ENCODE results near the gene PTPRA. TPM values are rescaled to one million over a fixed set of nuclear protein-coding genes. Genes with fewer than 3 reads are reported as not detected.

The PTPRA gene
- total RNA-seq, 2 donors from 2014 or later: 52.4 to 58.7 TPM

GRCh38 chr20:2859330-2860121 lies 13.8 kb upstream of the PTPRA start:
- Mint-ChIP-seq H3K4me1 (no peaks in the 10 kb centered on the region), H3K27ac (no peak overlapping the region), H3K4me3 (no peak overlapping the region), H3K9me3 (no peaks in the 10 kb centered on the region), H3K36me3 (ENCODE audit: low read depth) (peaks cover 9% of the 10 kb centered on the region), H3K27me3 (ENCODE audit: insufficient read depth) (no peaks in the 10 kb centered on the region)
- 98 to 100% methylated on average over 2 to 4 of the region's 4 CpGs for whole genome bisulfite sequencing, 2 experiments (ENCODE audit: insufficient coverage in 1 of 2, insufficient read length in 1 of 2)
- no peaks in the 10 kb centered on the region for H3K27me3 ChIP-seq (ENCODE audit: control insufficient read depth, insufficient read depth, low read length, poor library complexity, severe bottlenecking)
- no peaks in the 10 kb centered on the region for H3K4me1 ChIP-seq (ENCODE audit: control insufficient read depth, insufficient read depth, low read length)
- no peak for DNase-seq
- no peaks in the 10 kb centered on the region for H3K36me3 ChIP-seq (ENCODE audit: control insufficient read depth, insufficient read depth, low read length)
- H3K4me3 ChIP-seq (ENCODE audit: low read length): no peak overlapping the region
- no peak overlapping the region for H3K27ac ChIP-seq (ENCODE audit: low read depth, low read length)
- H3K9ac ChIP-seq (ENCODE audit: extremely low read depth, low read length, poor library complexity, severe bottlenecking): no peak overlapping the region
- H3K9me3 ChIP-seq (ENCODE audit: control insufficient read depth, low read length): no peaks in the 10 kb centered on the region
- no peak for TF ChIP-seq CTCF (conservative IDR thresholded peaks at IDR 0.05)

- DNase-seq: no peak
- H3K4me3 Mint-ChIP-seq: no peak overlapping the region
- WGBS, 2 experiments (ENCODE audit: insufficient coverage in 1 of 2, insufficient read length in 1 of 2): 90 to 95% methylated on average over 9 to 12 of the region's 12 CpGs
- peaks cover 18% of the 10 kb centered on the region for H3K36me3 Mint-ChIP-seq (ENCODE audit: low read depth)
- H3K4me1 Mint-ChIP-seq: no peaks in the 10 kb centered on the region
- no peak overlapping the region for H3K27ac Mint-ChIP-seq
- Histone ChIP-seq H3K27me3 (ENCODE audit: control insufficient read depth, insufficient read depth, low read length, poor library complexity, severe bottlenecking) (no peaks in the 10 kb centered on the region), H3K4me1 (ENCODE audit: control insufficient read depth, insufficient read depth, low read length) (no peaks in the 10 kb centered on the region), H3K9ac (ENCODE audit: extremely low read depth, low read length, poor library complexity, severe bottlenecking) (no peak overlapping the region), H3K36me3 (ENCODE audit: control insufficient read depth, insufficient read depth, low read length) (no peaks in the 10 kb centered on the region), H3K4me3 (ENCODE audit: low read length) (no peak overlapping the region), H3K27ac (ENCODE audit: low read depth, low read length) (no peak overlapping the region), H3K9me3 (ENCODE audit: control insufficient read depth, low read length) (no peaks in the 10 kb centered on the region)
- H3K27me3 Mint-ChIP-seq (ENCODE audit: insufficient read depth): no peaks in the 10 kb centered on the region
- no peak for TF ChIP-seq CTCF (conservative IDR thresholded peaks at IDR 0.05)
- no peaks in the 10 kb centered on the region for H3K9me3 Mint-ChIP-seq
These were observed 8.7 kb upstream of the PTPRA start for GRCh38 chr20:2864626-2865025.

GRCh38 chr20:2865101-2865500 lies 8.2 kb upstream of the PTPRA start:
- Histone ChIP-seq H3K27me3 (ENCODE audit: control insufficient read depth, insufficient read depth, low read length, poor library complexity, severe bottlenecking) (no peaks in the 10 kb centered on the region), H3K27ac (ENCODE audit: low read depth, low read length) (no peak overlapping the region), H3K4me1 (ENCODE audit: control insufficient read depth, insufficient read depth, low read length) (no peaks in the 10 kb centered on the region), H3K9ac (ENCODE audit: extremely low read depth, low read length, poor library complexity, severe bottlenecking) (no peak overlapping the region), H3K36me3 (ENCODE audit: control insufficient read depth, insufficient read depth, low read length) (no peaks in the 10 kb centered on the region), H3K4me3 (ENCODE audit: low read length) (no peak overlapping the region), H3K9me3 (ENCODE audit: control insufficient read depth, low read length) (no peaks in the 10 kb centered on the region)
- Mint-ChIP-seq H3K4me1 (no peaks in the 10 kb centered on the region), H3K9me3 (no peaks in the 10 kb centered on the region), H3K4me3 (no peak overlapping the region), H3K36me3 (ENCODE audit: low read depth) (peaks cover 18% of the 10 kb centered on the region), H3K27ac (no peak overlapping the region), H3K27me3 (ENCODE audit: insufficient read depth) (no peaks in the 10 kb centered on the region)
- no peak for TF ChIP-seq CTCF (conservative IDR thresholded peaks at IDR 0.05)
- no peak for DNase-seq
- 90 to 91% methylated on average over 2 to 10 of the region's 10 CpGs for WGBS, 2 experiments (ENCODE audit: insufficient coverage in 1 of 2, insufficient read length in 1 of 2)

All from endodermal cell (in vitro differentiated cells).